Measurements from ENCODE around the gene ALKBH1.

GRCh38 chr14:77738559-77739250, 30.9 kb upstream of the ALKBH1 start:
- no peak for TF ChIP-seq CTCF (IDR thresholded peaks at IDR 0.05)
- TF ChIP-seq POLR2A (IDR thresholded peaks at IDR 0.05): no peak
